Measurements from ENCODE around the gene MYCBP2.

The MYCBP2 gene, protein sequence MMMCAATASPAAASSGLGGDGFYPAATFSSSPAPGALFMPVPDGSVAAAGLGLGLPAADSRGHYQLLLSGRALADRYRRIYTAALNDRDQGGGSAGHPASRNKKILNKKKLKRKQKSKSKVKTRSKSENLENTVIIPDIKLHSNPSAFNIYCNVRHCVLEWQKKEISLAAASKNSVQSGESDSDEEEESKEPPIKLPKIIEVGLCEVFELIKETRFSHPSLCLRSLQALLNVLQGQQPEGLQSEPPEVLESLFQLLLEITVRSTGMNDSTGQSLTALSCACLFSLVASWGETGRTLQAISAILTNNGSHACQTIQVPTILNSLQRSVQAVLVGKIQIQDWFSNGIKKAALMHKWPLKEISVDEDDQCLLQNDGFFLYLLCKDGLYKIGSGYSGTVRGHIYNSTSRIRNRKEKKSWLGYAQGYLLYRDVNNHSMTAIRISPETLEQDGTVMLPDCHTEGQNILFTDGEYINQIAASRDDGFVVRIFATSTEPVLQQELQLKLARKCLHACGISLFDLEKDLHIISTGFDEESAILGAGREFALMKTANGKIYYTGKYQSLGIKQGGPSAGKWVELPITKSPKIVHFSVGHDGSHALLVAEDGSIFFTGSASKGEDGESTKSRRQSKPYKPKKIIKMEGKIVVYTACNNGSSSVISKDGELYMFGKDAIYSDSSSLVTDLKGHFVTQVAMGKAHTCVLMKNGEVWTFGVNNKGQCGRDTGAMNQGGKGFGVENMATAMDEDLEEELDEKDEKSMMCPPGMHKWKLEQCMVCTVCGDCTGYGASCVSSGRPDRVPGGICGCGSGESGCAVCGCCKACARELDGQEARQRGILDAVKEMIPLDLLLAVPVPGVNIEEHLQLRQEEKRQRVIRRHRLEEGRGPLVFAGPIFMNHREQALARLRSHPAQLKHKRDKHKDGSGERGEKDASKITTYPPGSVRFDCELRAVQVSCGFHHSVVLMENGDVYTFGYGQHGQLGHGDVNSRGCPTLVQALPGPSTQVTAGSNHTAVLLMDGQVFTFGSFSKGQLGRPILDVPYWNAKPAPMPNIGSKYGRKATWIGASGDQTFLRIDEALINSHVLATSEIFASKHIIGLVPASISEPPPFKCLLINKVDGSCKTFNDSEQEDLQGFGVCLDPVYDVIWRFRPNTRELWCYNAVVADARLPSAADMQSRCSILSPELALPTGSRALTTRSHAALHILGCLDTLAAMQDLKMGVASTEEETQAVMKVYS (N-terminal part only)

DNA sequence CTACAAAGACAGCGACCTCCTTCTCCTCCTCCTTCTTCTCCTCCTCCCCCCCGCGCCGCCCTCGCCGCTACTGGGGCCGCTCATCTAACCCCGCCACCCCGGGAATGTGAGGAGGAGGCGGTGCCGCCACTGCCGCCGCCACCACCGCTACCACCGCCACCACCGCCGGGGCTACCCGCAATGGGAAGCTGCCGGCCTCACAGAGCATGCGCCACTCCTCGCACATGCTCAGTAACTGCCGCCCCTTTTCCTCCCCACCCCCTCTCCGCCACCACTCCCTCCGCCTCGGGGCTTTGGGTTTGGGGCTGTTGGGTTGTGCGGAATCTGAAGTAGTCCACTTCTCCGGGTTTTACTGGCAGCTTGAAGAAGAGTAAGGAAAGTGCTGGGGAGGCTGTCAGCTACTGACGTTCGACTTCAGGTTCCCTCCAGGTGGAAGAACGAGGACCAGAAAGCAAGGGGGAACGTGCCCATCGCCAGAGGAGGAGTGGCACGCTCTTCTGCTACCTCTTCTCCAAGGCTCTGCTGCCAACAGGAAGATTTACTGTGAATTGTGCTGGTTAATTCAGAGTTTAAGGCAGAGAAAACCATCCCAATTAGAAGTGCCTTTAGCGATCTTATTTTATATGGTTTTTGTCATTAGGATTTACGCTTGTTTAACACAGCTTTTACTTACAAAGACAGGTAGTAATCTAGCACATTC, at the start of gene MYCBP2:
Gene MYCBP2, minus strand, starts transcription at position 190 of the 700 bp plus-strand sequence. CDS start 319 bp downstream, outside the sequence.
- Mint-ChIP-seq H3K4me1 (ENCODE audit: low read depth) (peaks cover 66% of the 10 kb centered on the region), H3K27ac (peak within 1 kb of the TSS; percentile 97), H3K4me3 (peak within 1 kb of the TSS; percentile 97), H3K27me3 (no peaks in the 10 kb centered on the region), H3K9me3 (ENCODE audit: low read depth) (no peaks in the 10 kb centered on the region), H3K36me3 (no peaks in the 10 kb centered on the region)

DNA sequence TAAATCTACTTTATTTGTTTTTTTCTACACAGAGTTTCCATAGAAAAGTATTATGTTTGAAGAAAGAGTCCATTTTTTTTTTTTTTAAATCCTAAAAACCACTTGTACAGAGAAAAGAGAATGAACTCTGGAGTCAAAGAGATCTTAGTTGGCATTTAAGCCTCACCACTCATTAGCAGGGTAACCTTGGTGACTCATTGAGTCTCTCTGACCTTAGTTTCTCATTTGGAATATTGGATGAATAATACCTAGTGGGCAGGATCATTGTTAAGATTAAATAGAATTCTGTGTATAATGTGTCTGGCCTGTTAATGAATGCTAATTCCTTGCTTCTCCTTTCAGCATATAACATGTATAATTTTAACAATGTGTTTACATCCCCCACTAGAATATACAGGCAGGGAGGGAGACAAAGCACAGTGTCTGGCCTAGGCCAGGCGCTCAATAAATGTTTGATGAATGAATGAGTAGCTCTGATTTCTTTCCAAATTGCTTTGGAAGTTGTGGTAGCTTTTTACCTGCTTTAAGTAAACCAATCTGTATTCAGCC, 48.7 kb upstream of the MYCBP2 start:
- no peaks in the 10 kb centered on the region for H3K27me3 Mint-ChIP-seq
- no peaks in the 10 kb centered on the region for H3K36me3 Mint-ChIP-seq
- H3K9me3 Mint-ChIP-seq (ENCODE audit: low read depth): no peaks in the 10 kb centered on the region
- no peak overlapping the region for H3K27ac Mint-ChIP-seq
- H3K4me1 Mint-ChIP-seq (ENCODE audit: low read depth): no peaks in the 10 kb centered on the region
- no peak overlapping the region for H3K4me3 Mint-ChIP-seq

DNA sequence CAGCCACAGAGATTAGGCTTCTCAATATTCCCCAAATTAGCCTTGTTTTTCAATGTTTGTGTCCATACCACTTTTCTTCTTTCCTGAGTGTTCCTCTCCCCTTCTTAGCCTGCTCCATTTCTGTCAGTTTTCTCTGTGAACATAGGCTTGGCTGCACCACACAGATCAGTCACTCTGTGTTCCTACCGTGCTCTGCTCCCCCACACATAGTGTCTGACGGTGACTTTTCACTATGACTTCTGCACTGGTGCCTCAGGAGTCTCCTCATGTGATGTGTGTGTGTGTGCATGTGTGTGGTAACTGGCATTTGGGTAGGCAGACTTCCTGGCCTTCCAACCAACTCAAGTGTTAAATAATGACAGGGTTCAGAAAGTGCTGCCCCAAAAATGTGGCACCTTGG, 47.9 kb upstream of the MYCBP2 start:
- Mint-ChIP-seq H3K36me3 (no peaks in the 10 kb centered on the region), H3K27me3 (no peaks in the 10 kb centered on the region), H3K27ac (no peak overlapping the region), H3K4me3 (no peak overlapping the region), H3K4me1 (ENCODE audit: low read depth) (no peaks in the 10 kb centered on the region), H3K9me3 (ENCODE audit: low read depth) (no peaks in the 10 kb centered on the region)

DNA sequence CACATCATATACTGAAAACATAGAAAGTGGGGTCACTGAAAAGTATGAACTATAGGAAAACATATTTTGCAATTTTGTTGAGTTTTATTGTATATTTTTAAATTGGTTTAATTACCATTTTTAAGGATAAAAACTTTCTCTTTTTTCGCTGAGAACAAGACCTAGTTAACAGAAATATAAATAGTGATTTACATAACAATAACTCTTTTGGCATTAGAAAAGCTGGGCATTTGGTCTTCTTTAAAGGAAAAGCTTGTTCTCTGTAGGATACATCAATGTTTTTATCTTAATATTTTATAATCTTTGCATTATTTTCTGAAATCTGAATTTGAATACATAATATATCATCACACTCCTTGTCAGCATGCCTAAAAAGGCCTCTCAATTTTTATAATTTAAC, 47.4 kb upstream of the MYCBP2 start:
- H3K9me3 Mint-ChIP-seq (ENCODE audit: low read depth): no peaks in the 10 kb centered on the region
- no peaks in the 10 kb centered on the region for H3K4me1 Mint-ChIP-seq (ENCODE audit: low read depth)
- no peaks in the 10 kb centered on the region for H3K36me3 Mint-ChIP-seq
- H3K27ac Mint-ChIP-seq: no peak overlapping the region
- no peak overlapping the region for H3K4me3 Mint-ChIP-seq
- H3K27me3 Mint-ChIP-seq: no peaks in the 10 kb centered on the region

DNA sequence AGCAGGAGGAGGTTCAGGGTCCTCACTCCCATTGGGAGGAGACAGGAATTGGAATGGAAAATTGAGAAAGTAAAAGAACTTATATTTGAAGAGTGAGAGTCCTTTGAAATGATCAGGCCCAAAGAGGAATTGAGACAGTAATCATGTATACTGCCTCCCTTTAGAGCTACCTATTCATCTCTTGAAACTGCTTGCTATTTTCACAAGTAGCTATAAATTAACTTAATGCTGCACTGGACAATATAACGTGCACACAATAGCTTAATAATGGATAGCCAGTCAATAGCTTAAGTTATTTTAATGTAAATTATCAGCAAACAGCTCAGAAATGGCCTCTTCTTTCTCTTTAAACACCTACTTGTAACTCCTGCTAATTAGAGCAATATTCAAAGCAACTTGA, 46.6 kb upstream of the MYCBP2 start:
- Mint-ChIP-seq H3K4me3 (no peak overlapping the region), H3K27me3 (no peaks in the 10 kb centered on the region), H3K9me3 (ENCODE audit: low read depth) (no peaks in the 10 kb centered on the region), H3K27ac (no peak overlapping the region), H3K4me1 (ENCODE audit: low read depth) (no peaks in the 10 kb centered on the region), H3K36me3 (no peaks in the 10 kb centered on the region)

DNA sequence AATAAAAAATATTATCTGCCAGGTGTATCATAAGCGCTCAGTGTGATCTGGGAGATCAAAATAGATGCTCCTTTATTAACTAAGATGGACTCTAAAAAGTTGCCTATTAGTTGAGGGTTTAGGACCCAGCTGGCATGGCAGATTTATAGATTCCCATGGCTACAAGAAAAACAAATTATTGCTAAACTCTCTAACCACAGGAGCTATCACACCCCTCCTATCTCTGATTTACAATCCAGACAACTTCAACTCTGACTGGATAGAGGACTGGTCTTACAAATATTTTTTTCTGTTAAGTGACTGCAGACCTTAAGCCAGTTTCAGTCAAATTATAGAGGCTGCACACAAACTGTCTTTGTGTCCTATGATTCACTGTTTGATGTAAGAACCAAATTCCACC, 45.4 kb upstream of the MYCBP2 start:
- Mint-ChIP-seq H3K36me3 (no peaks in the 10 kb centered on the region), H3K27ac (no peak overlapping the region), H3K27me3 (no peaks in the 10 kb centered on the region), H3K4me1 (ENCODE audit: low read depth) (no peaks in the 10 kb centered on the region), H3K4me3 (no peak overlapping the region), H3K9me3 (ENCODE audit: low read depth) (no peaks in the 10 kb centered on the region)

DNA sequence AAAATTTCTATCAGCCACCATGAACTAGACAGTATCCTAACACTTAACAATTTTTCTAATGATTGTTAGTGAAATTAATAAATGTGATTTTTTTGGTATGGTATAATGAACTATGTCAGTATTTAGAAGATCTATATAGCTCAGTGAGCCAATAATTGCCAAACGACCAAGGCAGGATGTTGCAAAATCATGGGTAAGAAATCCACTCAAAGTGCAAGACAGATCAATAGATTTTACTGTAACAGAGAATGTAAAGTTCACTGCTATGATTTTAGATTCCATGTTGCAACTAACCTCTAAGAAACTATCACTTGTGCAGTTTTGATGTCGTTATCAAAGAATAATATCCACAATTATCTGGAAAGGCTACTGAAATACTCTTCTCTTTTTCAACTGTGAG, 44.0 kb upstream of the MYCBP2 start:
- no peaks in the 10 kb centered on the region for H3K36me3 Mint-ChIP-seq
- H3K4me1 Mint-ChIP-seq (ENCODE audit: low read depth): no peaks in the 10 kb centered on the region
- H3K27me3 Mint-ChIP-seq: no peaks in the 10 kb centered on the region
- H3K4me3 Mint-ChIP-seq: no peak overlapping the region
- H3K9me3 Mint-ChIP-seq (ENCODE audit: low read depth): no peaks in the 10 kb centered on the region
- H3K27ac Mint-ChIP-seq: no peak overlapping the region

DNA sequence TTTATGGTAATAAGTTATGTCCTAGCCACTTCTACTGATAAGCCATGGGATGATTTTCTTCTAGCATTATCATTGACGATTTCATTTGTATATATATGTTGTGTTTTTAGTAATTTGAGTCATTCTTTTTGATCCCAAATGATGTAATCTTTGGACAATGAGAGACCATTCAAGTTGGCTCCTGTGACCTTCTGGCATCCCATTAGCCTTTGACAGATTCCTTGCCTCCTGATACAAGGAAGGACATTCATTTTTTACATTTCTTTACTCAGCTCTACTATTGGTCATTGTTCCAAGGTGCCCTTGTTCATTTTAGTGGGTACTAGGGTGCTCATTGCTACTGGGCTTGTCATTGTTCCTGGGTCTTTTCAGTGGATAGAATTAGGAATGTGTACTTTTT, 35.3 kb upstream of the MYCBP2 start:
- no peaks in the 10 kb centered on the region for H3K4me1 Mint-ChIP-seq (ENCODE audit: low read depth)
- no peaks in the 10 kb centered on the region for H3K36me3 Mint-ChIP-seq
- H3K27me3 Mint-ChIP-seq: no peaks in the 10 kb centered on the region
- H3K9me3 Mint-ChIP-seq (ENCODE audit: low read depth): no peaks in the 10 kb centered on the region
- H3K4me3 Mint-ChIP-seq: no peak overlapping the region
- H3K27ac Mint-ChIP-seq: no peak overlapping the region

DNA sequence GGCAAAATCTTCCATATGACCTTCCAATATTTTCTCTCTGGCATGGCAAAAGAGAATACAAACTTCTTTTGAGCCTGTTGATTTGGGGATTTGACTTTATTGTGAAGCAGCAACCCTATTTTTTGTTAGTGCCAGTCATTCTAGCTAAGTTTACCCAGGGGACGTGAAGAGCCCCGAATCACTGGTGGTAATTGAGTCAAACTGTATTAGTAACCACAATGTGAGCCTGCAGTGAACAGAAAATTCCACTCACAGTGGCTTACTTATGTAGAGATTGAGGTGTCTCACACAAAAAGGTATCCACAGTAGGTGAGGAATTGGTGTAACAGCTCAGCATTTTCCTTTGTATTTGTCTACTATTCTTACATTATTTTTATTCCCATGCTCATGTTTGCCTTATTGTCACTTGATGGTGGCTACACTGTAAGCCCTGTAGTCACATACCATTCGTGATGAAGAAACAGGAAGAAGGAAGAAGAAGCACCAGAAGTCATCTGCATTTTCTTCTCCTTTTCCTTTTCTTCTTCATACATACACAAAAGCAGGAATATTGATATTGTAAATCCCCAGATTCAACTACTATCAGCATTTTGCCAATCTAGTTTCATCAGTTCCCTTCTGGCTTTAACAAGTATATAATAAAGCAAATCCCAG, 33.3 kb upstream of the MYCBP2 start:
- Mint-ChIP-seq H3K36me3 (no peaks in the 10 kb centered on the region), H3K9me3 (ENCODE audit: low read depth) (no peaks in the 10 kb centered on the region), H3K27ac (no peak overlapping the region), H3K27me3 (no peaks in the 10 kb centered on the region), H3K4me1 (ENCODE audit: low read depth) (no peaks in the 10 kb centered on the region), H3K4me3 (no peak overlapping the region)

DNA sequence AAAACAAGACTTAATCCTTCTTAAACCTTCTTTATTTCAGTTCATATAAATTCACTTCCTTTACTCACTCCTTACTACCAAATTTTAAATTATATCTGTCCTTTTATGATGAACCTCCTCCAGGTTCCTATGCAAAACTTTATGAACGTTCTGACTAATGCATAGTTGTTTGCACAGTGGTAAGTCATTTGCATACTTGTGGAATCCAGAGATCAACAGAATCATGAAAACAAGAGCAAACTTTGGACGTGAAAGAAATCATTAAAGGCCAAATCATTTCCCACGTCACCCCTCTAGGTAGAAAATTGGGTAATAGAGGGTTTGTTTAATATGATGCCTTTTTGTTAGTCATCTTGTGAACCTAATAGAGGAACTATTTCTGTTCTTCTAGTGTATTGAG, 32.3 kb upstream of the MYCBP2 start:
- Mint-ChIP-seq H3K27ac (no peak overlapping the region), H3K27me3 (no peaks in the 10 kb centered on the region), H3K4me1 (ENCODE audit: low read depth) (peaks cover 6% of the 10 kb centered on the region), H3K36me3 (no peaks in the 10 kb centered on the region), H3K4me3 (no peak overlapping the region), H3K9me3 (ENCODE audit: low read depth) (peaks cover under 1% of the 10 kb centered on the region)

DNA sequence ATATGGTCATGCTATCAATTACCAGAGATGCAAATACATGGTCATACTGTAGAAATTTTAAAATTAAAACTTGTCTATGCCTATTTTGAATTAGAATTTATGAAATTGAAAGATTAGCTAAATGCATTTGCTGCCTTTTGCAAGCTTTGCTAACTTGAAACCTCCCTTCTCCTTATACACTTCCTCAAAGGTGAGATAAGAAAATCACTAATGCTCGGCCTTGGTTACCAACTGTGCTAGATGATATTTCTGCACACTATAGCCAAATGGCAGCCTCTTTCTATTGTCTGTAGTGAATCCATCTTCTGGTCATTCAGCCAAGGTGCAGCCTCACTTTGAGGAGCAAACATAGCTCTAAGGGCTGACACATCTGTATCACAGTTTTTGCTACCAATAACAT, 31.1 kb upstream of the MYCBP2 start:
- Mint-ChIP-seq H3K4me1 (ENCODE audit: low read depth) (peaks cover 15% of the 10 kb centered on the region), H3K4me3 (no peak overlapping the region), H3K36me3 (no peaks in the 10 kb centered on the region), H3K27me3 (no peaks in the 10 kb centered on the region), H3K9me3 (ENCODE audit: low read depth) (peaks cover 4% of the 10 kb centered on the region), H3K27ac (no peak overlapping the region)

DNA sequence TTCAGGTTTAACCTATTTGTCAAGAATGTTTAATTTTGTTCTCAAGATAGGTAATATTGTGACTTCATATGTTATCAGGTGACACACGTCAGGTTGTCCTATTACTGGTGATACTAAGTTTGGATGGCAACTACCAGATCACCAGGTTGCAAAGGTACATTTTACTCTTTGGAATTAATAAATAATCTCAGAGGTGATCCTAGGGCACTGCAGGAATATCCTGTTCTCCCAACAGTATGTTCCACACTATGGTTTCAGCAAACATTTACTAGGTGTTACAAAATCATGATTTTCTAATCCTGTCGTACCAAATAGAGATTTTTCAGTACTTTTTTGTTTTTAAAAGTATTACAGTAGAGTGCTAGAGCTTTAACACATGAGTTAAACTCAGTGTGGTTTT, 29.3 kb upstream of the MYCBP2 start:
- H3K27ac Mint-ChIP-seq: no peak overlapping the region
- no peaks in the 10 kb centered on the region for H3K27me3 Mint-ChIP-seq
- H3K4me1 Mint-ChIP-seq (ENCODE audit: low read depth): peaks cover 15% of the 10 kb centered on the region
- no peak overlapping the region for H3K4me3 Mint-ChIP-seq
- H3K36me3 Mint-ChIP-seq: no peaks in the 10 kb centered on the region
- peaks cover 4% of the 10 kb centered on the region for H3K9me3 Mint-ChIP-seq (ENCODE audit: low read depth)

DNA sequence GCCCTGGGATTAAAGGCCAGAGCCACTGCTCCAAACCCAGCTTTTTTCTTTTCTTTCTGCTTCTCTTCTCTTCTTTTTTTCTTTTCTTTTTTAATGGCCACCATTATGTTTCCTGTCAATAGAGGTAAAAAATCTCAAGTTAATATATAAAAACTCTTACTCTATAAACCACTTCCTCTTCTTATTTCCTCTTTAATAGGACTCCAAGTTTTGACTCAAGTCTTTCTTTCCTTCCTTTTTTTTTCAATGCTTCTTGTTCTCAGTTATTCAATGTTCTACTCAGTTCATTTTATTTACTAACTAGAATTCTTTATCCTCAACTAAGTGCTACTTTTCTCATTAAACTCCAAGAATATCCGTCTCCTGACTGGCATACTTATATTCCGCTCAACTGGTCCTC, 27.1 kb upstream of the MYCBP2 start:
- Mint-ChIP-seq H3K9me3 (ENCODE audit: low read depth) (peaks cover 4% of the 10 kb centered on the region), H3K4me1 (ENCODE audit: low read depth) (peaks cover 15% of the 10 kb centered on the region), H3K4me3 (no peak overlapping the region), H3K36me3 (no peaks in the 10 kb centered on the region), H3K27me3 (no peaks in the 10 kb centered on the region), H3K27ac (peak overlapping the region; percentile 41)

DNA sequence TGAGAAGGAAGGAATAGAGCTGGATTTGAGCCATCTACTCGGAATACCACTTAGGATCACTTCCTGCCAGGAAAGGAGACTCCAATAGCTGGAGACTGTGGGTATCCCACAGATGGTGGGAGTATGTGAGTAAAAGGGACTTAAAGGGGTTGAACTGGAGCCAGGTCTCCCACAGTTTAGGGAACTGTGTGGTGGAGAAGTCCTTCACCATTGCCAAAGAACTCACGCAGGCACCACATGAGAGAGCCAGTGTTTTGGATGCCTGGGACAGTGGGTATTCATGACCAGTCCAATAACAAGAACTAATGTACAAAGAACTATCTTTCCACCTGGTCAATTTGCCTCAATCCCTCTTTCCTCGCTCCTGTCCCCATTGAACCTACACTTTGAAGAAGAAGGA, 24.4 kb upstream of the MYCBP2 start:
- Mint-ChIP-seq H3K36me3 (no peaks in the 10 kb centered on the region), H3K4me3 (no peak overlapping the region), H3K27me3 (no peaks in the 10 kb centered on the region), H3K4me1 (ENCODE audit: low read depth) (peaks cover 16% of the 10 kb centered on the region), H3K27ac (no peak overlapping the region), H3K9me3 (ENCODE audit: low read depth) (peaks cover 4% of the 10 kb centered on the region)
